GM20000 (cell line): ENCODE measurements around the gene GRIK1.

Experiments used
- DNase-seq: peaks from one replicate; pipeline ENCODE4 v3.0.0; 2012; ENCODE audit warnings: low spot score
- TF ChIP-seq, protein P1 (sequence below): IDR thresholded peaks from 2 replicates; pipeline ENCODE4 v1.5.1; 2012; ENCODE audit warnings: mild to moderate bottlenecking, control low read depth; ENCODE audit errors: extremely low read depth, missing control alignments

The GRIK1 gene

DNA sequence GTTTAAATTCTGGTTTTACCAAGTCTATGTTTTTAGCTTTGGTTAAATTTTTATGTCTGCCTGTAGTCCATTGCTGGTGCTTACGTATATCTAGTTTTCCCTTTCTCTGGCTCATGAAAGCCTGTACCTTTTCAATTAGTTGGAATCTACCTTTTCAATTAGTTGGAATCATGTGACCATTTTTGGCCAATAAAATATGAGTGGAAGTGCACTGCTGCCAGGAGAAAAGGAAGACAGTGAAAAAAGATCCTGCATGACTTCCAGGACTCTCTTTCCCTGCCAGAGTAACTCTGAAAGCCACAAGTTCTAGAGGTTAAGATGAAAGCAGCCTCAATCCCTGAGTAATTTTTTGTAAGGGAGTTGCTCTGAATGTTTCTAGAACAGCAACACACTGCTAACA lies 2.2 kb upstream of the GRIK1 start:
- no peak for DNase-seq
- TF ChIP-seq, protein P1, sequence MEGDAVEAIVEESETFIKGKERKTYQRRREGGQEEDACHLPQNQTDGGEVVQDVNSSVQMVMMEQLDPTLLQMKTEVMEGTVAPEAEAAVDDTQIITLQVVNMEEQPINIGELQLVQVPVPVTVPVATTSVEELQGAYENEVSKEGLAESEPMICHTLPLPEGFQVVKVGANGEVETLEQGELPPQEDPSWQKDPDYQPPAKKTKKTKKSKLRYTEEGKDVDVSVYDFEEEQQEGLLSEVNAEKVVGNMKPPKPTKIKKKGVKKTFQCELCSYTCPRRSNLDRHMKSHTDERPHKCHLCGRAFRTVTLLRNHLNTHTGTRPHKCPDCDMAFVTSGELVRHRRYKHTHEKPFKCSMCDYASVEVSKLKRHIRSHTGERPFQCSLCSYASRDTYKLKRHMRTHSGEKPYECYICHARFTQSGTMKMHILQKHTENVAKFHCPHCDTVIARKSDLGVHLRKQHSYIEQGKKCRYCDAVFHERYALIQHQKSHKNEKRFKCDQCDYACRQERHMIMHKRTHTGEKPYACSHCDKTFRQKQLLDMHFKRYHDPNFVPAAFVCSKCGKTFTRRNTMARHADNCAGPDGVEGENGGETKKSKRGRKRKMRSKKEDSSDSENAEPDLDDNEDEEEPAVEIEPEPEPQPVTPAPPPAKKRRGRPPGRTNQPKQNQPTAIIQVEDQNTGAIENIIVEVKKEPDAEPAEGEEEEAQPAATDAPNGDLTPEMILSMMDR: no peak

DNA sequence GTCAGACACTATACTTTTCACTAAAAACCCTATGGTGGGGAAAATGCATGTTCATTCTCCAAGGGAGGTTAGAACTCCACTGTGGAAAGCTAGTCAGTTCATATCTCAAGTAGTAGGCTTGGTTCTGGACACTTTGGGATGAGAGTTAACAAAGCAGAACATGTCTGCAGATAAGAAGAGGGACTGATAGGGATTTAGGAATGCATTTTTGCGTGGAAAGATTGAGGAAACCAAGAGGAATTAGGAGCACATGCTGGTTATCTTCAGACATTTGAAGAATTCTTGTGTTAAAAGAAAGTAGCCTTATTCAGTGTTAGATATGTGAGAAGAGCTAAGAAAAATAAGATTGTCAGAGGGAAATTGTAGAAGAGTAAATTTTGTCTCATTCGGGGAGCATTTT lies 1.2 kb upstream of the GRIK1 start:
- TF ChIP-seq, protein P1: no peak
- DNase-seq: no peak

DNA sequence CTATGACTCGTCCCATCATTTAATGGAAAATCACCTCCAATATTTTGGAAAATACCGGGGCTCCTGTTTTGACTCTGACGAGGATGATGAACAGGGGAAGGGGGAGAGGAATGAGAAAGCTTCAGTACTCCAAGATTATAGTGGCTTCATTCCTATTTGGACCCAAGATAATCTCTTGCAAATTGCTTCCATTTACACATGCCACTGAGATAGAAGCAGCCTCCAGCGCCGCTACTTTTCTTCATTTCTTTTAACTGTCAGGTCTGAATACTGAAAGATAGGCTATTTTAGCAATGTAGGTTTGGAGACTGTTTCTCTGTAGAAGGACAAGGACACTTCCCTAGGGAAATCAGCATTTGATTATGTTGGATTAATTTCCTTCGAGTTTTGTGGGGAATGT lies 565 bp upstream of the GRIK1 start:
- TF ChIP-seq, protein P1: no peak
- DNase-seq: no peak

DNA sequence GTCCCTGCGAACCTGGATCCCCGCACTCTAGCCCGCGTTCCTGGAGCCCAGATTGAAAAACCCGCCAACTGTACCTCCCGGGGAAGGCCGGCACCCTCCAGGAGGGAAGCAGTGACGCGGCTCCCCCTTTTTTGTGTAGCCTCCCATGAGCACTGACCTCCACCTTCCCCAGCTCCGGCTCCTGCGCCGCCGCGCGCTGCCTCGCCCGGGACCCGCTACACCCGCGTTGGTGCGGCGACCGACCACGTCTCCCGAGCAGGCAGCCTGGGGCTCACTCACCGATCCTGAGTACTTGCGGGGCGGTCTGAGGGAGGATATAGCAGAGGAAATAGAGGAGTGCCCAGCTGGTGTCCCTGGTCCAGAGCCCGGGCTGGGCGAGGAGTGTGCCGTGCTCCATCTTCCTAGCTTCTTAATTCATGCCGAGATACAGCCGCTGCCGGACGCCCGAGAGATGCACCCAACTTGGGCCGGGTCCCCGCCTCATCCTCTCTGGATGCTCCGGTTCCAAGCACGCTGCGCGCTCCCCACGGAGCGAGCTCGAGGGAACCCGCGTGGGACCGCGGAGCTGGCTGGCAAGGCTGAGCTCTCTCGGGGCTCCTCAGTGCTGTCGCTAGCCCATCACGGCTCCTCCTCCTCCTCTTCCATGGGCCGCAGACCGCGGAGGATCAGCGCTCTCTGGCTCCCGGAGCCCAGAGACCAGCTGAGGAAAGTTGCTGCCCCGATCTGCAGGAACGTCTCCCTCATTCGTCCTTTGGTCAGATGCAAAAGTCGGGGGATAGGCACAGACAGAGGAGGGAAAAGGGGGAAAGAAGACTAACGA lies 482 bp downstream of the GRIK1 start:
- TF ChIP-seq, protein P1: no peak
- no peak for DNase-seq

DNA sequence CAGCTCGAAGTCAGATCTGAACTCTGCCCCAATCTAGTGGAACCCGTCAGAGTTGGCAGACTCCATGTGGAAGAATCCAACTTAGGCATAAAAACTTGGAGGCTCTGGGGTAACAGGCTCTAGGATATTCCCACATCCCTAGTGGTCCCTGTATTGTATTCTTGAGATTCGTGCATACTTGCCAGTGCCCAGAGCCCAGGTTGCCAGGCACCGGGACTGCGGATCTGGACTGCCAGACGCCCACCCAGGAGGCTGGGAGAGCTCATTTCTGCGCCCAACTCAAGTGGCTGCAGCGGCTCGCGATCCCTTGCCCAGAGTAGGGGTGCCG lies 1.1 kb downstream of the GRIK1 start:
- no peak for DNase-seq
- TF ChIP-seq, protein P1: no peak

DNA sequence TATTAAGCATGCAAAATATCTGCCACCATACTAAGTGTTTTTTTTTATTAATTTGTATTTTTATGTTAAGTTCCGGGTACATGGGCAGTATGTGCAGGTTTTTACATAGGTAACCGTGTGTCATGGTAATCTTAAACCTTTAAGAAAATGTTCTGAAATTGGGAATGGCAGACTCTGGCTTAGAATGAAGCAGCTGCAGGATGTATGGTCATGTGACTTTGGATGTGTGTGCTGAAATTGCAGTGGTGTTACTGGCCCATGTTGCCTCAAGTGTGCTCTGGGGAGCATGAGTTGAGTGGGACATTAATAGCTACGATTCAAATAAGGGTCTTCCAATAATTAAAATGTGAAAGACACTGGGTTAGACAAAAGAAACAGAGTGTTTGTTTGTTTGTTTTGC lies 6.7 kb downstream of the GRIK1 start:
- TF ChIP-seq, protein P1: no peak
- DNase-seq: no peak

DNA sequence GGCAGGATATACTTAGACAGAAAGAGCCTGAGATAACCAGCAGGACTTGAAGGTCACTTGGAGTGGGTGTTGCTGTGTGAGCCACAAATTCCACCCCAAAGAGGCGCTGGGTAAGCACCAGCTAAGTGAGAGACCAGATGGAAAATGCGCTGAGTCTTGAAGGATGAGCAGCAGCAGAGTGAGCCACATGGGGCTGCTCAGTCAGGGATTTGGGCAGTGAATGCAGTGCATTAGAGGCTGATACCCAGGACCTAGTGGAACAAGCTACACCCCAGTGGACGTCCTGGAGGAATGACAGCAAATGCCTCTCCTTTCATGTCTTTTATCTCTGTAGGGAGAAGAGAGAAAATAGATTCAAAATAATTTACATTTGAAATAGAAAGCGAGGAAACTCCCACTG lies 11.3 kb downstream of the GRIK1 start:
- DNase-seq: no peak
- TF ChIP-seq, protein P1: no peak
